Activated gamma-delta T cell treated with Interleukin-2 at 50 U/mL for 16 hours (primary cell): ENCODE results near the gene AHCTF1.

Experiments used
- DNase-seq: peaks from one replicate; pipeline ENCODE4 v3.0.0-alpha.2; 2020

AHCTF1 gene

GRCh38 chr1:246797597-246797996, 134.2 kb downstream of the AHCTF1 start:
- DNase-seq = no peak

GRCh38 chr1:246797157-246797556, 134.6 kb downstream of the AHCTF1 start:
- DNase-seq = no peak

- no peak for DNase-seq
Measured at GRCh38 chr1:246795906-246796694, 135.6 kb downstream of the AHCTF1 start.

GRCh38 chr1:246794828-246795671, 136.7 kb downstream of the AHCTF1 start:
- no peak for DNase-seq

GRCh38 chr1:246794048-246794827, 137.5 kb downstream of the AHCTF1 start:
- no peak for DNase-seq

- no peak for DNase-seq
Measured at GRCh38 chr1:246793356-246793896, 138.3 kb downstream of the AHCTF1 start.

GRCh38 chr1:246792603-246793002, 139.1 kb downstream of the AHCTF1 start:
- DNase-seq = no peak

GRCh38 chr1:246791303-246791918, 140.3 kb downstream of the AHCTF1 start:
- no peak for DNase-seq

- DNase-seq = no peak
Measured at GRCh38 chr1:246790833-246791232, 140.9 kb downstream of the AHCTF1 start.

- no peak for DNase-seq
Measured at GRCh38 chr1:246790364-246790763, 141.4 kb downstream of the AHCTF1 start.

GRCh38 chr1:246789454-246790339, 142.1 kb downstream of the AHCTF1 start:
- DNase-seq = no peak
